Measurements from ENCODE around the gene SETD2. TPM values are rescaled to one million over a fixed set of nuclear protein-coding genes. Genes with fewer than 3 reads are reported as not detected.

The SETD2 gene
- total and polyA plus RNA-seq, 2 of the 8 experiments (the other 6 are each of a cell fraction or from before 2014, with no cell fraction given), result 15.7 to 46.3 TPM

DNA sequence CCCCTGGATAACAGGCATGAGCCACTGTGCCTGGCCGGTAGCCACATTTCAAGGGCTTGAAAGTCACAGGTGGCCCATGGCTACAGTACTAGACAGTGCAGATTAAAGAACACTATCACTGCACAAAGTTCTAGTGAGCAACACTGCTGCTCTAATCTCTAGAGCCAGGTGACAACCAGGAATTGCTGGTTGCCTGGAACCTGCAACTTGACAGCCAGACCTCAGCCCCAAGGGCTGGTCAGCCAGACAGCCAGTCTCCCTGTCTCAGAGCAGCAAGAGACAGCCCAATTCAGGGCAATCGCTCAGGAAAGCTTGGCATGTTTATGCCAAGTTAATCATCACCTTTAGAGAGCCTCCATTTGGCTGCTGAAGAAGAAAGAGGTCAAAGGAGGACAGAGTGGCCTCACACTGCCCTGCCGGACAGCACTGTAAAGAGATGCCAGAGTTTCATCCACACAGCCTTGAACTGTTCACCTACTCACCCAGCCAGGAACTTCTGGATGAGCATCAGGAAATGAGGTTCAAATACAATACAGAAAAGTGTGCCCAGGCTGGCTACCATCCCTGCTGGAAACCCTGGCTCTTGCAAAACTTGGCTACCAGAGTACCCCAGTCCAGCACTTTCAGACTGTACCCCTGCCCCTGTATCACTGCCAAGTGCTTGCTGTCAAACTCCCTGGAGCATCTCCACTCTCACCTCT lies 193.4 kb downstream of the SETD2 start (continued):
- TF ChIP-seq, protein P1, sequence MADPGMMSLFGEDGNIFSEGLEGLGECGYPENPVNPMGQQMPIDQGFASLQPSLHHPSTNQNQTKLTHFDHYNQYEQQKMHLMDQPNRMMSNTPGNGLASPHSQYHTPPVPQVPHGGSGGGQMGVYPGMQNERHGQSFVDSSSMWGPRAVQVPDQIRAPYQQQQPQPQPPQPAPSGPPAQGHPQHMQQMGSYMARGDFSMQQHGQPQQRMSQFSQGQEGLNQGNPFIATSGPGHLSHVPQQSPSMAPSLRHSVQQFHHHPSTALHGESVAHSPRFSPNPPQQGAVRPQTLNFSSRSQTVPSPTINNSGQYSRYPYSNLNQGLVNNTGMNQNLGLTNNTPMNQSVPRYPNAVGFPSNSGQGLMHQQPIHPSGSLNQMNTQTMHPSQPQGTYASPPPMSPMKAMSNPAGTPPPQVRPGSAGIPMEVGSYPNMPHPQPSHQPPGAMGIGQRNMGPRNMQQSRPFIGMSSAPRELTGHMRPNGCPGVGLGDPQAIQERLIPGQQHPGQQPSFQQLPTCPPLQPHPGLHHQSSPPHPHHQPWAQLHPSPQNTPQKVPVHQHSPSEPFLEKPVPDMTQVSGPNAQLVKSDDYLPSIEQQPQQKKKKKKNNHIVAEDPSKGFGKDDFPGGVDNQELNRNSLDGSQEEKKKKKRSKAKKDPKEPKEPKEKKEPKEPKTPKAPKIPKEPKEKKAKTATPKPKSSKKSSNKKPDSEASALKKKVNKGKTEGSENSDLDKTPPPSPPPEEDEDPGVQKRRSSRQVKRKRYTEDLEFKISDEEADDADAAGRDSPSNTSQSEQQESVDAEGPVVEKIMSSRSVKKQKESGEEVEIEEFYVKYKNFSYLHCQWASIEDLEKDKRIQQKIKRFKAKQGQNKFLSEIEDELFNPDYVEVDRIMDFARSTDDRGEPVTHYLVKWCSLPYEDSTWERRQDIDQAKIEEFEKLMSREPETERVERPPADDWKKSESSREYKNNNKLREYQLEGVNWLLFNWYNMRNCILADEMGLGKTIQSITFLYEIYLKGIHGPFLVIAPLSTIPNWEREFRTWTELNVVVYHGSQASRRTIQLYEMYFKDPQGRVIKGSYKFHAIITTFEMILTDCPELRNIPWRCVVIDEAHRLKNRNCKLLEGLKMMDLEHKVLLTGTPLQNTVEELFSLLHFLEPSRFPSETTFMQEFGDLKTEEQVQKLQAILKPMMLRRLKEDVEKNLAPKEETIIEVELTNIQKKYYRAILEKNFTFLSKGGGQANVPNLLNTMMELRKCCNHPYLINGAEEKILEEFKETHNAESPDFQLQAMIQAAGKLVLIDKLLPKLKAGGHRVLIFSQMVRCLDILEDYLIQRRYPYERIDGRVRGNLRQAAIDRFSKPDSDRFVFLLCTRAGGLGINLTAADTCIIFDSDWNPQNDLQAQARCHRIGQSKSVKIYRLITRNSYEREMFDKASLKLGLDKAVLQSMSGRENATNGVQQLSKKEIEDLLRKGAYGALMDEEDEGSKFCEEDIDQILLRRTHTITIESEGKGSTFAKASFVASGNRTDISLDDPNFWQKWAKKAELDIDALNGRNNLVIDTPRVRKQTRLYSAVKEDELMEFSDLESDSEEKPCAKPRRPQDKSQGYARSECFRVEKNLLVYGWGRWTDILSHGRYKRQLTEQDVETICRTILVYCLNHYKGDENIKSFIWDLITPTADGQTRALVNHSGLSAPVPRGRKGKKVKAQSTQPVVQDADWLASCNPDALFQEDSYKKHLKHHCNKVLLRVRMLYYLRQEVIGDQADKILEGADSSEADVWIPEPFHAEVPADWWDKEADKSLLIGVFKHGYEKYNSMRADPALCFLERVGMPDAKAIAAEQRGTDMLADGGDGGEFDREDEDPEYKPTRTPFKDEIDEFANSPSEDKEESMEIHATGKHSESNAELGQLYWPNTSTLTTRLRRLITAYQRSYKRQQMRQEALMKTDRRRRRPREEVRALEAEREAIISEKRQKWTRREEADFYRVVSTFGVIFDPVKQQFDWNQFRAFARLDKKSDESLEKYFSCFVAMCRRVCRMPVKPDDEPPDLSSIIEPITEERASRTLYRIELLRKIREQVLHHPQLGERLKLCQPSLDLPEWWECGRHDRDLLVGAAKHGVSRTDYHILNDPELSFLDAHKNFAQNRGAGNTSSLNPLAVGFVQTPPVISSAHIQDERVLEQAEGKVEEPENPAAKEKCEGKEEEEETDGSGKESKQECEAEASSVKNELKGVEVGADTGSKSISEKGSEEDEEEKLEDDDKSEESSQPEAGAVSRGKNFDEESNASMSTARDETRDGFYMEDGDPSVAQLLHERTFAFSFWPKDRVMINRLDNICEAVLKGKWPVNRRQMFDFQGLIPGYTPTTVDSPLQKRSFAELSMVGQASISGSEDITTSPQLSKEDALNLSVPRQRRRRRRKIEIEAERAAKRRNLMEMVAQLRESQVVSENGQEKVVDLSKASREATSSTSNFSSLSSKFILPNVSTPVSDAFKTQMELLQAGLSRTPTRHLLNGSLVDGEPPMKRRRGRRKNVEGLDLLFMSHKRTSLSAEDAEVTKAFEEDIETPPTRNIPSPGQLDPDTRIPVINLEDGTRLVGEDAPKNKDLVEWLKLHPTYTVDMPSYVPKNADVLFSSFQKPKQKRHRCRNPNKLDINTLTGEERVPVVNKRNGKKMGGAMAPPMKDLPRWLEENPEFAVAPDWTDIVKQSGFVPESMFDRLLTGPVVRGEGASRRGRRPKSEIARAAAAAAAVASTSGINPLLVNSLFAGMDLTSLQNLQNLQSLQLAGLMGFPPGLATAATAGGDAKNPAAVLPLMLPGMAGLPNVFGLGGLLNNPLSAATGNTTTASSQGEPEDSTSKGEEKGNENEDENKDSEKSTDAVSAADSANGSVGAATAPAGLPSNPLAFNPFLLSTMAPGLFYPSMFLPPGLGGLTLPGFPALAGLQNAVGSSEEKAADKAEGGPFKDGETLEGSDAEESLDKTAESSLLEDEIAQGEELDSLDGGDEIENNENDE (IDR thresholded peaks at IDR 0.05; ENCODE audit: insufficient replicate concordance, low read length), result no peak
- TF ChIP-seq SIRT6 (IDR thresholded peaks at IDR 0.05; ENCODE audit: low read length) (no peak), TAF1 (IDR thresholded peaks at IDR 0.05; ENCODE audit: low read depth, low read length) (no peak), SUZ12 (IDR thresholded peaks at IDR 0.05; ENCODE audit: low read length) (no peak), ATF2 (IDR thresholded peaks at IDR 0.05; ENCODE audit: low read length) (no peak), HDAC2 (IDR thresholded peaks at IDR 0.05; ENCODE audit: borderline replicate concordance in 1 of 2, low read depth in 2 of 2, low read length in 2 of 2) (no peak), CHD1 (IDR thresholded peaks at IDR 0.05; ENCODE audit: low read depth, low read length) (no peak), CHD2 (IDR thresholded peaks at IDR 0.05; ENCODE audit: low read length) (no peak), KDM4A (IDR thresholded peaks at IDR 0.05; ENCODE audit: low read depth, low read length, severe bottlenecking) (no peak)

Measured in H1 (cell line).